Esophagus squamous epithelium (tissue), 5 donors: ENCODE measurements around the gene ECE1. TPM values are rescaled to one million over a fixed set of nuclear protein-coding genes. Genes with fewer than 3 reads are reported as not detected.

Experiments used
- DNase-seq: peaks from one replicate; lab custom pipeline; 2025; lab: John Stamatoyannopoulos, UW
- H3K27ac ChIP-seq, 4 donors: fragments of 200-600 bp; sonication (generic); one replicate each; pipeline ENCODE4 v1.5.1; 2016 to 2019; ENCODE audit warnings: mild to moderate bottlenecking in 1 of 4
- H3K27me3 ChIP-seq, 4 donors: fragments of 200-600 bp; sonication (generic); 1 replicate in 3 of 4; 2 replicates in 1 of 4; pipeline versions ENCODE4 v1.5.1 to v1.6.0; 2017 to 2021; ENCODE audit warnings: antibody characterized with exemption in 1 of 4
- H3K36me3 ChIP-seq, 3 donors: fragments of 200-600 bp; sonication (generic); one replicate each; pipeline ENCODE4 v1.5.1; 2016 to 2019
- H3K4me1 ChIP-seq, 3 donors: fragments of 200-600 bp; sonication (generic); one replicate each; pipeline ENCODE4 v1.5.1; 2017 to 2019
- H3K4me3 ChIP-seq, 4 donors: fragments of 200-600 bp; sonication (generic); 1 replicate in 3 of 4; 2 replicates in 1 of 4; pipeline ENCODE4 v1.5.1; 2016 to 2019; ENCODE audit warnings: mild to moderate bottlenecking in 2 of 4, moderate library complexity in 1 of 4
- H3K9me3 ChIP-seq, 3 donors: fragments of 200-600 bp; sonication (generic); one replicate each; pipeline ENCODE4 v1.5.1; 2016 to 2019
- POLR2A ChIP-seq, 4 donors: fragments of 450-650 bp; IDR thresholded peaks; one replicate each; pipeline ENCODE4 v1.6.1; 2017; ENCODE audit warnings: antibody characterized with exemption in 4 of 4, mild to moderate bottlenecking in 4 of 4, moderate library complexity in 3 of 4
- WGBS, 2 donors: methylation state at CpG; one replicate each; pipeline ENCODE4 v1.1.5; 2018; 5-methylcytosine and 5-hydroxymethylcytosine counted together
- intact Hi-C: fragments of 100-400 bp; cut with DNase I; formaldehyde crosslinking; loops from one replicate; pipeline ENCODE4 v1.15.0; 2022
- total RNA-seq, 4 donors: library from RNA; depleted of rRNA; stranded (reverse); fragments of >200 nt; gene quantifications; one replicate each; pipeline ENCODE4 v1.1.0, GENCODE V29; 2016
- TF ChIP-seq, protein P1 (sequence below), 6 experiments: fragments of 450-650 bp in 4 of 6; fragments of 200-600 bp in 2 of 6; sonication (generic) in 2 of 6; IDR thresholded peaks; one replicate each; pipeline ENCODE4 v1.5.1; 2016 to 2019; ENCODE audit warnings: antibody characterized with exemption in 6 of 6, mild to moderate bottlenecking in 4 of 6, moderate library complexity in 4 of 6
- donor health status: DM: yes; HTN: yes; CAD: no.

ECE1 gene
- total RNA-seq, 4 donors from 2014 or later = 11.3 to 42.2 (median 24.1) TPM

DNA sequence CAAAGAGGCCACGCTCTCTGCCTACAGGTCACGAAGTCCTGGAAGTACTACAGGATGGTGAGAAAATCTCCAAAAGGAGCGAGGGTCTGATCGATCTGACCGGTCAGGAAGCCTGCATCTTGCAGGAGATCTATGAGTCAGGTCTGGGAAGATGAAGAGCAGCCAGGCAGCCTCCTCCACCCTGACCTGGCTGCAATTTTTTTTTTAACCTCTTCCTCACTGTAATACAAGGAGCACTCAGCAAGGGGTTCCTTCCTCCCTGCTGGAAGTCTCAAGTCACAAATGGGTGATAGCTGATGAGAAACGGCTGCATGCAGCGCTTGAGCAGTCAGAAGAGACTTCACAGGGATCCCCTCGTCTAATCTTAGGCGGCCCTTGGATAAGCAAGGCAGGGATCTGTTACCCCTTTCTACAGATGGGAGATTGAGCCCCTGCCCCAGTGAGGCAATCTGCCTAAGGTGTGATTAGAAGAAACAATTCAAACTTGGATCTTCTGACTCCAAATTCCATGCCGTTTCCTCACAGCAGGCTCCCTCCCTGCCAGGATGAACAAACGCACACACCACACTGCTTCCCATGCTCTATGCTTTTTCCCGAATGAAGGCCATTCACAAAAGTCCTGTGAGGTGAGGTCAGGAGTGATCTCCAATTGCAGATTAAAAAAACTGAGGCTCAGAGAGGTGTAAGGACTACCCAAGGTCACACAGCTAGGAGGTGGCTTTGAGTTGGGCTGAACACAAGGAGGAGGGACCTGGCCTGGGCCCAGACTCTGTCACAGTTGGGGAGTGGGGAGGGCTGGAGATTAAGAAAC, 48.3 kb downstream of the ECE1 start:
- TF ChIP-seq, protein P1, sequence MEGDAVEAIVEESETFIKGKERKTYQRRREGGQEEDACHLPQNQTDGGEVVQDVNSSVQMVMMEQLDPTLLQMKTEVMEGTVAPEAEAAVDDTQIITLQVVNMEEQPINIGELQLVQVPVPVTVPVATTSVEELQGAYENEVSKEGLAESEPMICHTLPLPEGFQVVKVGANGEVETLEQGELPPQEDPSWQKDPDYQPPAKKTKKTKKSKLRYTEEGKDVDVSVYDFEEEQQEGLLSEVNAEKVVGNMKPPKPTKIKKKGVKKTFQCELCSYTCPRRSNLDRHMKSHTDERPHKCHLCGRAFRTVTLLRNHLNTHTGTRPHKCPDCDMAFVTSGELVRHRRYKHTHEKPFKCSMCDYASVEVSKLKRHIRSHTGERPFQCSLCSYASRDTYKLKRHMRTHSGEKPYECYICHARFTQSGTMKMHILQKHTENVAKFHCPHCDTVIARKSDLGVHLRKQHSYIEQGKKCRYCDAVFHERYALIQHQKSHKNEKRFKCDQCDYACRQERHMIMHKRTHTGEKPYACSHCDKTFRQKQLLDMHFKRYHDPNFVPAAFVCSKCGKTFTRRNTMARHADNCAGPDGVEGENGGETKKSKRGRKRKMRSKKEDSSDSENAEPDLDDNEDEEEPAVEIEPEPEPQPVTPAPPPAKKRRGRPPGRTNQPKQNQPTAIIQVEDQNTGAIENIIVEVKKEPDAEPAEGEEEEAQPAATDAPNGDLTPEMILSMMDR (IDR thresholded peaks at IDR 0.05) = no peak
- TF ChIP-seq POLR2A (IDR thresholded peaks at IDR 0.05) = no peak
- intact Hi-C loops = no loop called here
- Histone ChIP-seq H3K27ac (no peak overlapping the region), H3K4me1 (no peaks in the 10 kb centered on the region), H3K4me3 (no peak overlapping the region), H3K27me3 (no peaks in the 10 kb centered on the region), H3K9me3 (no peaks in the 10 kb centered on the region), H3K36me3 (peaks cover 5 to 100% (median 37%) of the 10 kb centered on the region in 3 donors)
- 83 to 91% methylated on average over 9 to 10 of the region's 12 CpGs for WGBS, 2 donors
- DNase-seq = no peak

DNA sequence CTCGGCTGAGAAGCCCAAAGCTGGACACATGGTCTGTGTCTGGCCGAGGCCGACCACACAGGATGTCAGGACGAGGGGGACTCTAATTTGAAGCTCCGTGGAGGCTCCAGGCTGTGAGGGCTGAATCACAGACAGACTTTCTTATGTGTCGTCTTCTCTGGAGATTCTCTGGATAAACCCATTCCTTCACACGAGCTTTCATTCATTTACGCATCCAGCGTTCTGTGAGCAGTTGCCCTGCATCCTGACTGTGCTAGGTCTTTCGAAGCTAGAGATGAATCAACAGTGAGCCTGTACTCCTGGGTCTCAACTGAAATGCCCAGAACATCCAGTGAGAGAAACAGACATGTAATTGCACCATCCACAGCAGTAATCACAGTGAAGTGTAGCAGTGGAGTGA, 49.6 kb downstream of the ECE1 start:
- intact Hi-C loops = no loop called here
- Histone ChIP-seq H3K36me3 (peaks cover 3 to 100% (median 50%) of the 10 kb centered on the region in 3 donors), H3K4me3 (no peak overlapping the region), H3K9me3 (no peaks in the 10 kb centered on the region), H3K27ac (no peak overlapping the region), H3K27me3 (no peaks in the 10 kb centered on the region), H3K4me1 (no peaks in the 10 kb centered on the region)
- TF ChIP-seq, protein P1 (IDR thresholded peaks at IDR 0.05) = no peak
- TF ChIP-seq POLR2A (IDR thresholded peaks at IDR 0.05) = no peak
- 77 to 95% methylated on average over 8 to 9 of the region's 10 CpGs for WGBS, 2 donors
- no peak for DNase-seq

- no peaks in the 10 kb centered on the region for H3K4me1 ChIP-seq
- DNase-seq = no peak
- intact Hi-C loops = no loop called here
- peaks cover 0 to 100% (median 48%) of the 10 kb centered on the region in 3 donors for H3K36me3 ChIP-seq
- no peak overlapping the region for H3K4me3 ChIP-seq
- H3K27me3 ChIP-seq = no peaks in the 10 kb centered on the region
- H3K9me3 ChIP-seq = no peaks in the 10 kb centered on the region
- no peak for TF ChIP-seq POLR2A (IDR thresholded peaks at IDR 0.05)
- TF ChIP-seq, protein P1 (IDR thresholded peaks at IDR 0.05) = no peak
- H3K27ac ChIP-seq = no peak overlapping the region
- WGBS, 2 donors = 74 to 86% methylated on average over 4 to 9 of the region's 10 CpGs
These were observed 51.0 kb downstream of the ECE1 start for GRCh38 chr1:21239221-21239620.

- no peaks in the 10 kb centered on the region for H3K9me3 ChIP-seq
- no peak for DNase-seq
- H3K36me3 ChIP-seq = peaks cover 0 to 100% (median 49%) of the 10 kb centered on the region in 3 donors
- no peaks in the 10 kb centered on the region for H3K4me1 ChIP-seq
- TF ChIP-seq POLR2A (IDR thresholded peaks at IDR 0.05) = no peak
- TF ChIP-seq, protein P1 (IDR thresholded peaks at IDR 0.05) = no peak
- H3K27me3 ChIP-seq = no peaks in the 10 kb centered on the region
- intact Hi-C loops = no loop called here
- H3K4me3 ChIP-seq = no peak overlapping the region
- no peak overlapping the region for H3K27ac ChIP-seq
- WGBS, 2 donors = 79 to 87% methylated on average over 8 to 10 of the region's 17 CpGs
These were observed 52.0 kb downstream of the ECE1 start for GRCh38 chr1:21238141-21238800.
